NCI-H146 treated with DMSO at 0.1 percent for 48 hours (cell line): ENCODE measurements around the gene MITF.

Experiments used
- DNase-seq: peaks from one replicate; lab custom pipeline; 2025; ENCODE audit not compliant: unreplicated experiment; lab: John Stamatoyannopoulos, UW

The MITF gene

GRCh38 chr3:69868841-69869420, 129.7 kb downstream of the MITF start:
- no peak for DNase-seq

- no peak for DNase-seq
These were observed 130.4 kb downstream of the MITF start for GRCh38 chr3:69869643-69870042.

GRCh38 chr3:69871251-69871650, 132.0 kb downstream of the MITF start:
- DNase-seq = no peak

- DNase-seq = no peak
These were observed 132.6 kb downstream of the MITF start for GRCh38 chr3:69871868-69872267.

GRCh38 chr3:69872783-69873378, 133.6 kb downstream of the MITF start:
- DNase-seq = no peak

GRCh38 chr3:69876073-69876472, 136.8 kb downstream of the MITF start:
- no peak for DNase-seq

GRCh38 chr3:69878254-69878653, 139.0 kb downstream of the MITF start:
- no peak for DNase-seq

GRCh38 chr3:69879051-69879450, 139.8 kb downstream of the MITF start:
- DNase-seq = no peak

GRCh38 chr3:69880069-69880640, 140.9 kb downstream of the MITF start:
- DNase-seq = no peak

GRCh38 chr3:69881051-69881450, 141.8 kb downstream of the MITF start:
- no peak for DNase-seq

GRCh38 chr3:69881756-69882428, 142.6 kb downstream of the MITF start:
- no peak for DNase-seq

GRCh38 chr3:69882560-69882959, 143.3 kb downstream of the MITF start:
- DNase-seq = no peak

GRCh38 chr3:69888040-69888942, 149.0 kb downstream of the MITF start:
- DNase-seq = no peak

GRCh38 chr3:69888943-69889315, 149.7 kb downstream of the MITF start:
- no peak for DNase-seq

GRCh38 chr3:69890084-69890483, 150.8 kb downstream of the MITF start:
- no peak for DNase-seq

GRCh38 chr3:69890691-69891090, 151.4 kb downstream of the MITF start:
- no peak for DNase-seq

GRCh38 chr3:69892706-69893105, 153.4 kb downstream of the MITF start:
- no peak for DNase-seq

GRCh38 chr3:69893274-69893673, 154.0 kb downstream of the MITF start:
- no peak for DNase-seq

GRCh38 chr3:69896095-69896494, 156.8 kb downstream of the MITF start:
- DNase-seq = no peak

GRCh38 chr3:69900331-69900730, 161.1 kb downstream of the MITF start:
- DNase-seq = no peak

GRCh38 chr3:69901802-69902201, 162.5 kb downstream of the MITF start:
- no peak for DNase-seq
